Vagina (tissue), 2 donors: ENCODE results near the gene VPS8. TPM values are rescaled to one million over a fixed set of nuclear protein-coding genes. Genes with fewer than 3 reads are reported as not detected.

Experiments used
- DNase-seq, 2 donors: peaks; one replicate each; pipeline ENCODE4 v3.0.0-alpha.2; 2017; ENCODE audit errors: extremely low spot score in 2 of 2
- H3K27ac ChIP-seq: fragments of 200-600 bp; sonication (generic); one replicate; pipeline ENCODE4 v1.5.1; 2019
- H3K27me3 ChIP-seq: fragments of 200-600 bp; sonication (generic); one replicate; pipeline ENCODE4 v1.5.1; 2019
- H3K36me3 ChIP-seq, 2 donors: fragments of 200-600 bp; sonication (generic); one replicate each; pipeline ENCODE4 v1.5.1; 2017 to 2019
- H3K4me1 ChIP-seq: fragments of 200-600 bp; sonication (generic); one replicate; pipeline ENCODE4 v1.5.1; 2019
- H3K4me3 ChIP-seq, 2 donors: fragments of 200-600 bp; sonication (generic); 1 replicate in 1 of 2; 2 replicates in 1 of 2; pipeline ENCODE4 v1.5.1; 2016 to 2019
- H3K9me3 ChIP-seq: fragments of 200-600 bp; sonication (generic); one replicate; pipeline ENCODE4 v1.5.1; 2019
- CTCF ChIP-seq, 3 experiments: fragments of 450-650 bp in 2 of 3; fragments of 200-600 bp in 1 of 3; sonication (generic) in 1 of 3; IDR thresholded peaks; one replicate each; pipeline ENCODE4 v1.5.1; 2017 to 2019; ENCODE audit warnings: antibody characterized with exemption in 3 of 3, mild to moderate bottlenecking in 2 of 3, moderate library complexity in 2 of 3
- POLR2A ChIP-seq, 2 donors: fragments of 450-650 bp; IDR thresholded peaks; one replicate each; pipeline ENCODE4 v1.6.1; 2017; ENCODE audit warnings: antibody characterized with exemption in 2 of 2, mild to moderate bottlenecking in 2 of 2, moderate library complexity in 2 of 2
- POLR2AphosphoS5 ChIP-seq, 2 donors: sonication (generic); formaldehyde crosslinking; IDR thresholded peaks; one replicate each; pipeline ENCODE4 v1.9.0; 2017; ENCODE audit warnings: antibody characterized with exemption in 2 of 2, mild to moderate bottlenecking in 2 of 2, low read depth in 1 of 2; ENCODE audit not compliant: insufficient read depth in 1 of 2
- intact Hi-C: fragments of 100-400 bp; cut with DNase I; formaldehyde crosslinking; loops from one replicate; pipeline ENCODE4 v1.15.1; 2023
- total RNA-seq: library from RNA; depleted of rRNA; stranded (reverse); fragments of >200 nt; gene quantifications from one replicate; pipeline ENCODE4 v1.2.3, GENCODE V29; 2016

Gene VPS8
- total RNA-seq, 1 donor from 2014 or later: 52.3 TPM

GRCh38 chr3:184919651-184920050, 107.7 kb downstream of the VPS8 start:
- Histone ChIP-seq H3K27ac (no peak overlapping the region), H3K36me3 (peaks cover 0 to 32% of the 10 kb centered on the region in 2 donors), H3K9me3 (no peaks in the 10 kb centered on the region)

GRCh38 chr3:184924547-184924946, 112.6 kb downstream of the VPS8 start:
- intact Hi-C loops: no loop called here

More at GRCh38 chr3:184919651-184920050, 107.7 kb downstream of the VPS8 start:
- no peak for DNase-seq
- H3K4me1 ChIP-seq: no peaks in the 10 kb centered on the region
- intact Hi-C loops: no loop called here
- H3K27me3 ChIP-seq: no peaks in the 10 kb centered on the region
- TF ChIP-seq CTCF (IDR thresholded peaks at IDR 0.05) (no peak), POLR2A (IDR thresholded peaks at IDR 0.05) (no peak), POLR2AphosphoS5 (IDR thresholded peaks at IDR 0.05; ENCODE audit: insufficient read depth in 1 of 2, low read depth in 1 of 2) (no peak)
- no peak overlapping the region for H3K4me3 ChIP-seq

GRCh38 chr3:184927796-184928315, 115.9 kb downstream of the VPS8 start:
- TF ChIP-seq POLR2A (IDR thresholded peaks at IDR 0.05) (no peak), POLR2AphosphoS5 (IDR thresholded peaks at IDR 0.05; ENCODE audit: insufficient read depth in 1 of 2, low read depth in 1 of 2) (no peak), CTCF (IDR thresholded peaks at IDR 0.05) (no peak)
- Histone ChIP-seq H3K27me3 (no peaks in the 10 kb centered on the region), H3K4me1 (no peaks in the 10 kb centered on the region), H3K27ac (no peak overlapping the region), H3K4me3 (no peak overlapping the region), H3K36me3 (peaks cover 0 to 31% of the 10 kb centered on the region in 2 donors), H3K9me3 (no peaks in the 10 kb centered on the region)
- DNase-seq: no peak
- intact Hi-C loops: no loop called here

More at GRCh38 chr3:184924547-184924946, 112.6 kb downstream of the VPS8 start:
- Histone ChIP-seq H3K9me3 (no peaks in the 10 kb centered on the region), H3K4me1 (no peaks in the 10 kb centered on the region), H3K4me3 (no peak overlapping the region), H3K27ac (no peak overlapping the region), H3K36me3 (peaks cover 0 to 31% of the 10 kb centered on the region in 2 donors), H3K27me3 (no peaks in the 10 kb centered on the region)
- TF ChIP-seq POLR2AphosphoS5 (IDR thresholded peaks at IDR 0.05; ENCODE audit: insufficient read depth in 1 of 2, low read depth in 1 of 2): no peak
- TF ChIP-seq CTCF (IDR thresholded peaks at IDR 0.05): no peak
- TF ChIP-seq POLR2A (IDR thresholded peaks at IDR 0.05): no peak
- no peak for DNase-seq

- intact Hi-C loops: no loop called here
- Histone ChIP-seq H3K27ac (no peak overlapping the region), H3K4me1 (no peaks in the 10 kb centered on the region), H3K36me3 (no peaks in the 10 kb centered on the region), H3K9me3 (no peaks in the 10 kb centered on the region), H3K4me3 (no peak overlapping the region), H3K27me3 (no peaks in the 10 kb centered on the region)
- no peak for TF ChIP-seq POLR2AphosphoS5 (IDR thresholded peaks at IDR 0.05; ENCODE audit: insufficient read depth in 1 of 2, low read depth in 1 of 2)
- TF ChIP-seq POLR2A (IDR thresholded peaks at IDR 0.05): no peak
- TF ChIP-seq CTCF (IDR thresholded peaks at IDR 0.05): no peak
- no peak for DNase-seq
Observed at GRCh38 chr3:184932777-184933176, 120.8 kb downstream of the VPS8 start.

- intact Hi-C loops: no loop called here
- H3K27me3 ChIP-seq: no peaks in the 10 kb centered on the region
- H3K4me1 ChIP-seq: no peaks in the 10 kb centered on the region
- no peak overlapping the region for H3K27ac ChIP-seq
- H3K9me3 ChIP-seq: no peaks in the 10 kb centered on the region
- DNase-seq: no peak
- no peak overlapping the region for H3K4me3 ChIP-seq
- peaks cover 0 to 7% of the 10 kb centered on the region in 2 donors for H3K36me3 ChIP-seq
- no peak for TF ChIP-seq CTCF (IDR thresholded peaks at IDR 0.05)
- TF ChIP-seq POLR2A (IDR thresholded peaks at IDR 0.05): no peak
- no peak for TF ChIP-seq POLR2AphosphoS5 (IDR thresholded peaks at IDR 0.05; ENCODE audit: insufficient read depth in 1 of 2, low read depth in 1 of 2)
Observed at GRCh38 chr3:184937611-184938010, 125.6 kb downstream of the VPS8 start.
